A549 (cell line): Measurements from ENCODE around the gene ADCY10. TPM values are rescaled to one million over a fixed set of nuclear protein-coding genes. Genes with fewer than 3 reads are reported as not detected.
"Not testable (repeated sequence)": the region's sequence is repeated elsewhere in the genome, so short reads cannot be mapped to it uniquely, and the experiment has no call there.

Experiments used
- ATAC-seq, 2 experiments: fragments of 200-7000 bp in 1 of 2; fragments of >200 bp in 1 of 2; cut with Nextera tagmentation in 1 of 2; cut with Tn5 transposase in 1 of 2; 3 replicates each; pipeline versions ENCODE4 v1.8.0 to v1.9.1; 2018 to 2020; ENCODE audit warnings: mild to moderate bottlenecking in 1 of 2, moderate library complexity in 1 of 2
- CTCF ChIA-PET: fragments of 300-600 bp; sonication (Branson Sonifier 250); formaldehyde crosslinking; extraction: SDS; loops from one replicate; lab custom pipeline; 2021; ENCODE audit warnings: antibody characterized with exemption, inconsistent platforms; lab: Yijun Ruan, JAX
- POLR2A ChIA-PET: fragments of 350-600 bp; formaldehyde crosslinking; extraction: SDS; loops from one replicate; lab custom pipeline; 2021; ENCODE audit warnings: antibody characterized with exemption, inconsistent platforms; lab: Yijun Ruan, JAX
- DNase-seq, 2 experiments: peaks; one replicate each; pipeline versions ENCODE4 v3.0.0 to v3.0.0-alpha.2; 2011 to 2016; ENCODE audit warnings: low read depth in 1 of 2, low spot score in 1 of 2
- FAIRE-seq: peaks from 2 replicates; lab custom pipeline; 2011; peaks lifted over from hg19 to GRCh38; lab: Jason Lieb, UNC
- H3K27ac ChIP-seq, 2 experiments: fragments of >200 bp; sonication (Bioruptor Twin); formaldehyde crosslinking; 3 replicates each; pipeline ENCODE4 v1.5.1; 2016 to 2017
- H3K4me1 ChIP-seq: fragments of >200 bp; sonication (Bioruptor Twin); formaldehyde crosslinking; 3 replicates; pipeline ENCODE4 v1.6.1; 2016
- H3K4me2 ChIP-seq: fragments of >200 bp; sonication (Bioruptor Twin); formaldehyde crosslinking; 3 replicates; pipeline ENCODE4 v1.6.1; 2016
- H3K4me3 ChIP-seq: fragments of >200 bp; sonication (Bioruptor Twin); formaldehyde crosslinking; 3 replicates; pipeline ENCODE4 v1.5.1; 2016
- H3K9me3 ChIP-seq: fragments of >200 bp; sonication (Bioruptor Twin); formaldehyde crosslinking; 3 replicates; pipeline ENCODE4 v1.6.1; 2016
- ATOH8 ChIP-seq: fragments of 250-450 bp; sonication (Bioruptor Pico); IDR thresholded peaks from 2 replicates; pipeline ENCODE4 v1.5.0; 2020; ENCODE audit warnings: low read depth, mild to moderate bottlenecking, moderate library complexity
- BHLHE40 ChIP-seq: IDR thresholded peaks from 2 replicates; pipeline ENCODE4 v1.6.1; 2012; ENCODE audit warnings: low read depth, low read length, inconsistent platforms
- CEBPB ChIP-seq, 2 experiments: fragments of >200 bp in 1 of 2; sonication (Bioruptor Twin) in 1 of 2; formaldehyde crosslinking in 1 of 2; IDR thresholded peaks; 2 replicates each; pipeline ENCODE4 v1.6.1; 2012 to 2016
- EHMT2 ChIP-seq: fragments of 200-600 bp; sonication (generic); IDR thresholded peaks from 2 replicates; pipeline ENCODE4 v1.6.1; 2016; ENCODE audit warnings: antibody characterized with exemption, low read depth, mild to moderate bottlenecking, moderate library complexity
- ESRRA ChIP-seq: fragments of 150-350 bp; IDR thresholded peaks from 2 replicates; pipeline ENCODE4 v1.6.1; 2014; ENCODE audit warnings: mild to moderate bottlenecking, low read length, borderline replicate concordance
- HES2 ChIP-seq: fragments of >200 bp; sonication (Bioruptor Twin); formaldehyde crosslinking; IDR thresholded peaks from 2 replicates; pipeline ENCODE4 v1.6.1; 2016
- HEYL ChIP-seq: fragments of 250-450 bp; sonication (Bioruptor Pico); IDR thresholded peaks from 2 replicates; pipeline ENCODE4 v1.8.0; 2021; ENCODE audit warnings: mild to moderate bottlenecking, moderate library complexity
- HOXA7 ChIP-seq: fragments of 250-450 bp; sonication (Bioruptor Pico); IDR thresholded peaks from 2 replicates; pipeline ENCODE4 v1.5.0; 2020; ENCODE audit warnings: mild to moderate bottlenecking, moderate library complexity
- HOXB5 ChIP-seq: fragments of 250-450 bp; sonication (Bioruptor Pico); IDR thresholded peaks from 2 replicates; pipeline ENCODE4 v1.5.0; 2020; ENCODE audit warnings: mild to moderate bottlenecking, moderate library complexity
- JUNB ChIP-seq: fragments of >200 bp; sonication (Bioruptor Twin); formaldehyde crosslinking; IDR thresholded peaks from 2 replicates; pipeline ENCODE4 v1.6.1; 2016
- KDM1A ChIP-seq: fragments of 200-600 bp; sonication (generic); IDR thresholded peaks from 2 replicates; pipeline ENCODE4 v1.6.1; 2016; ENCODE audit warnings: low read depth, mild to moderate bottlenecking
- MAFK ChIP-seq: fragments of 450-650 bp; IDR thresholded peaks from 2 replicates; pipeline ENCODE4 v1.6.1; 2014; ENCODE audit not compliant: partially characterized antibody
- MYC ChIP-seq: IDR thresholded peaks from 2 replicates; pipeline ENCODE4 v1.6.1; 2012; ENCODE audit warnings: mild to moderate bottlenecking, inconsistent platforms, low read length, improper control_type of control experiment, borderline replicate concordance
- NFE2L2 ChIP-seq: fragments of 150-350 bp; conservative IDR thresholded peaks from 2 replicates; pipeline ENCODE4 v1.6.1; 2014; ENCODE audit warnings: low read length
- RARB ChIP-seq: fragments of 250-450 bp; sonication (Bioruptor Pico); IDR thresholded peaks from 2 replicates; pipeline ENCODE4 v1.8.0; 2021; ENCODE audit warnings: mild to moderate bottlenecking, moderate library complexity
- REST ChIP-seq: fragments of 200-600 bp; sonication (generic); IDR thresholded peaks from 2 replicates; pipeline ENCODE4 v1.6.1; 2016; ENCODE audit warnings: antibody characterized with exemption, mild to moderate bottlenecking, moderate library complexity
- SMC3 ChIP-seq: fragments of >200 bp; sonication (Bioruptor Twin); formaldehyde crosslinking; IDR thresholded peaks from 3 replicates; pipeline ENCODE4 v1.6.1; 2018; ENCODE audit warnings: inconsistent platforms
- SREBF2 ChIP-seq: fragments of 450-650 bp; IDR thresholded peaks from 2 replicates; pipeline ENCODE4 v1.6.1; 2014; ENCODE audit warnings: mild to moderate bottlenecking, moderate library complexity
- TP53 ChIP-seq: fragments of 250-450 bp; sonication (Bioruptor Pico); IDR thresholded peaks from 2 replicates; pipeline ENCODE4 v1.5.0; 2021; ENCODE audit warnings: mild to moderate bottlenecking, moderate library complexity
- USF2 ChIP-seq: fragments of 450-650 bp; IDR thresholded peaks from 2 replicates; pipeline ENCODE4 v1.6.1; 2014; ENCODE audit warnings: antibody characterized with exemption
- ZNF302 ChIP-seq: fragments of 250-450 bp; sonication (Bioruptor Pico); IDR thresholded peaks from 2 replicates; pipeline ENCODE4 v1.9.0; 2021; ENCODE audit warnings: inconsistent platforms, mild to moderate bottlenecking, moderate library complexity
- WGBS: methylation state at CpG from one replicate; pipeline ENCODE4 v1.1.6; 2017; ENCODE audit errors: missing lambda C conversion rate; 5-methylcytosine and 5-hydroxymethylcytosine counted together
- polyA plus RNA-seq, 4 experiments: library from polyadenylated mRNA; depleted of rRNA in 3 of 4; stranded (reverse); fragments of >200 nt; fragmentation: RNase III in 1 of 4; extraction: RNeasy Plus Mini Kit Qiagen cat#74134 plus additional on column Dnase treatment in 1 of 4; gene quantifications; 2 replicates in 3 of 4; 3 replicates in 1 of 4; pipeline ENCODE4 v1.2.3, GENCODE V29; 2011 to 2017

Gene ADCY10
- polyA plus RNA-seq, 2 of the 4 experiments (the other 2 are of a cell fraction): 0.03 to 0.18 TPM

GRCh38 chr1:167893798-167894197 lies 20.1 kb downstream of the ADCY10 start (continued):
- no peak for TF ChIP-seq ATOH8 (CRISPR knock-in tag)
- no peak for TF ChIP-seq USF2
- TF ChIP-seq CEBPB (IDR thresholded peaks at IDR 0.05): no peak
- TF ChIP-seq, all 56 proteins: peak for 0

GRCh38 chr1:167890400-167890799 lies 23.5 kb downstream of the ADCY10 start:
- DNase-seq (no peak), FAIRE-seq (no peak)
- H3K4me1 ChIP-seq: no peaks in the 10 kb centered on the region
- 0 out of 3 replicates have a peak, but pooled peaks cover 3% of the 10 kb centered on the region for H3K9me3 ChIP-seq
- no peak overlapping the region for H3K27ac ChIP-seq
- TF ChIP-seq HOXA7 (CRISPR knock-in tag) (no peak), REST (no peak), TP53 (CRISPR knock-in tag) (no peak), ESRRA (no peak), JUNB (no peak), BHLHE40 (no peak), SREBF2 (no peak), RARB (CRISPR knock-in tag) (no peak), EHMT2 (no peak), MYC (no peak), HOXB5 (CRISPR knock-in tag) (no peak), NFE2L2 (no peak), HEYL (CRISPR knock-in tag) (no peak), SMC3 (no peak), KDM1A (no peak), MAFK (no peak), HES2 (no peak), ZNF302 (no peak)
- TF ChIP-seq, all 56 proteins: peak for 0
- CTCF ChIA-PET: no interaction called here
- POLR2A ChIA-PET: no interaction called here
- Histone ChIP-seq H3K4me2 (no peak overlapping the region), H3K4me3 (no peak overlapping the region)
- no peak for ATAC-seq

GRCh38 chr1:167887187-167887586 lies 26.7 kb downstream of the ADCY10 start:
- FAIRE-seq, POLR2A ChIA-PET, CTCF ChIA-PET, H3K4me2 ChIP-seq, H3K9me3 ChIP-seq, H3K4me1 ChIP-seq, H3K4me3 ChIP-seq, DNase-seq, ATAC-seq, H3K27ac ChIP-seq: not testable (repeated sequence)
- WGBS: 68% methylated on average over 2 of the region's 2 CpGs
